Upper lobe of right lung (tissue), 1 donor: Measurements from ENCODE around the gene TMEM200A. TPM values are rescaled to one million over a fixed set of nuclear protein-coding genes. Genes with fewer than 3 reads are reported as not detected.

Source experiments
- ATAC-seq: fragments of 200-7000 bp; cut with Tn5 transposase; one replicate; pipeline ENCODE4 v1.9.1; 2020; ENCODE audit warnings: mild to moderate bottlenecking, moderate library complexity
- DNase-seq: peaks from one replicate; pipeline ENCODE4 v3.0.0-alpha.2; 2020
- H3K27ac ChIP-seq: fragments of 200-600 bp; one replicate; pipeline ENCODE4 v1.8.0; 2022
- H3K27me3 ChIP-seq: fragments of 200-600 bp; one replicate; pipeline ENCODE4 v1.8.0; 2022; ENCODE audit warnings: mild to moderate bottlenecking
- H3K36me3 ChIP-seq: fragments of 200-600 bp; one replicate; pipeline ENCODE4 v1.8.0; 2022
- H3K4me1 ChIP-seq: fragments of 200-600 bp; one replicate; pipeline ENCODE4 v1.8.0; 2022
- H3K4me3 ChIP-seq: fragments of 200-600 bp; one replicate; pipeline ENCODE4 v1.8.0; 2022; ENCODE audit warnings: mild to moderate bottlenecking
- H3K9me3 ChIP-seq: fragments of 200-600 bp; one replicate; pipeline ENCODE4 v1.8.0; 2022
- CTCF ChIP-seq: fragments of 200-600 bp; IDR thresholded peaks from one replicate; pipeline ENCODE4 v1.8.0; 2022; ENCODE audit warnings: antibody characterized with exemption
- intact Hi-C: fragments of 100-400 bp; cut with DNase I; formaldehyde crosslinking; loops from one replicate; pipeline ENCODE4 v1.11.0; 2022
- total RNA-seq: library from RNA; stranded (reverse); fragmentation: NEBNext Ultra II Directional; extraction: Animal tissue kit (Norgen Biotek cat#: 25700); gene quantifications from one replicate; pipeline ENCODE4 v1.2.1, GENCODE V29; 2021
- donor health status: DM: no; HTN: yes; CAD: no; lungs with severe emphysema.

The TMEM200A gene
- total RNA-seq, 1 donor from 2014 or later: 5.9 TPM

GRCh38 chr6:130362128-130362527 lies 3.7 kb upstream of the TMEM200A start:
- intact Hi-C loops: no loop called here
- no peaks in the 10 kb centered on the region for H3K9me3 ChIP-seq

GRCh38 chr6:130364224-130364780 lies 1.5 kb upstream of the TMEM200A start:
- Histone ChIP-seq H3K27ac (no peak overlapping the region), H3K9me3 (no peaks in the 10 kb centered on the region), H3K4me3 (no peak overlapping the region), H3K36me3 (no peaks in the 10 kb centered on the region), H3K4me1 (peaks cover 4% of the 10 kb centered on the region), H3K27me3 (peaks cover 17% of the 10 kb centered on the region)
- no peak for TF ChIP-seq CTCF
- DNase-seq (no peak), ATAC-seq (no peak)
- intact Hi-C loops: no loop called here

More at GRCh38 chr6:130362128-130362527, 3.7 kb upstream of the TMEM200A start:
- ATAC-seq: no peak
- TF ChIP-seq CTCF: no peak
- Histone ChIP-seq H3K27ac (no peak overlapping the region), H3K4me3 (no peak overlapping the region), H3K36me3 (no peaks in the 10 kb centered on the region), H3K27me3 (peaks cover 17% of the 10 kb centered on the region), H3K4me1 (peaks cover 4% of the 10 kb centered on the region)
- no peak for DNase-seq

- TF ChIP-seq CTCF: no peak
- no peaks in the 10 kb centered on the region for H3K9me3 ChIP-seq
- intact Hi-C loops: no loop called here
- H3K4me3 ChIP-seq: peak overlapping the region; percentile 64
- peak overlapping the region; percentile 55 for H3K27ac ChIP-seq
- peak; percentile 62 for DNase-seq
- no peaks in the 10 kb centered on the region for H3K36me3 ChIP-seq
- H3K4me1 ChIP-seq: peaks cover 4% of the 10 kb centered on the region
- peak; percentile 61 for ATAC-seq
- H3K27me3 ChIP-seq: peaks cover 17% of the 10 kb centered on the region
These were observed 539 bp downstream of the TMEM200A start for GRCh38 chr6:130366107-130367005.

GRCh38 chr6:130367767-130368166 lies 1.9 kb downstream of the TMEM200A start:
- no peak overlapping the region for H3K27ac ChIP-seq
- no peaks in the 10 kb centered on the region for H3K36me3 ChIP-seq
- TF ChIP-seq CTCF: no peak
- peak overlapping the region; percentile 64 for H3K4me3 ChIP-seq
- peaks cover 4% of the 10 kb centered on the region for H3K4me1 ChIP-seq
- no peak for DNase-seq
- H3K9me3 ChIP-seq: no peaks in the 10 kb centered on the region
- no peak for ATAC-seq
- intact Hi-C loops: no loop called here
- H3K27me3 ChIP-seq: peaks cover 17% of the 10 kb centered on the region

- H3K4me3 ChIP-seq: peak overlapping the region; percentile 64
- ATAC-seq (no peak), DNase-seq (no peak)
- peaks cover 4% of the 10 kb centered on the region for H3K4me1 ChIP-seq
- peaks cover 17% of the 10 kb centered on the region for H3K27me3 ChIP-seq
- no peaks in the 10 kb centered on the region for H3K9me3 ChIP-seq
- TF ChIP-seq CTCF: no peak
- H3K27ac ChIP-seq: no peak overlapping the region
- H3K36me3 ChIP-seq: no peaks in the 10 kb centered on the region
- intact Hi-C loops: no loop called here
These were observed 2.8 kb downstream of the TMEM200A start for GRCh38 chr6:130368576-130368975.
